Measurements from ENCODE around the gene MADCAM1.
"Not testable (repeated sequence)": the region's sequence is repeated elsewhere in the genome, so short reads cannot be mapped to it uniquely, and the experiment has no call there.

MADCAM1 gene

DNA sequence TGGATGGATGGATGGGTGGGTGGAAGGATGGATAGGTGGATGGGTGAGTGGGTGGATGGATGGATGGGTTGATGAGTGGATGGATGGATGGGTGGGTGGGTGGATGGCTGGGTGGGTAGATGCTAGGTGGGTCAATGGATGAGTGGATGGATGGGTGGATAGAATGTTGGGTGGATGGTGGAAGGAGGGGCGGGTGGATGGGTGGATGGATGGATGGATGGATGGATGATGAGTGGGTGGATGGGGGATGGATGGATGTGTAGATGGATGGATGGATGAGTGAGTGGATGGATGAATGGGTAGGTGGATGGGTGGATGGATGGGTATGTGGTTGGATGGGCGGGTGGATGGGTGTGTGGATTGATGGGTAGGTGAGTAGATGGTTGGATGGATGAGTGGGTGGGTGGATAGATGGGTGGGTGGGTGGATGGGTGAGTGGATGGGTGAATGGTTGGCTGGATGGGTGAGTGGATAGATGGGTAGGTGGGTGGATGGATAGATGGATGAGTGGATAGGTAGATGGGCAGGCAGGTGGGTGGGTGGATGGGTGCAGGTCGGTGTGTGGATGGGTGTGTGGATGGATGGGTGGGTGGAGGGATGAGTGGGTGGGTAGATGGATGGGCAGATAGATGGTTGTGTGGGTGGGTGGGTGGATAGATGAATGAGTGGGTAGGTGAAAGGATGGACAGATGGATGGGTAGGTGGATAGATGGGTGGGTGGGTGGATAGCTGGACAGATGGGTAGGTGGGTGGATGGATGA is 31.1 kb upstream of the MADCAM1 start:
- no peak for DNase-seq

DNA sequence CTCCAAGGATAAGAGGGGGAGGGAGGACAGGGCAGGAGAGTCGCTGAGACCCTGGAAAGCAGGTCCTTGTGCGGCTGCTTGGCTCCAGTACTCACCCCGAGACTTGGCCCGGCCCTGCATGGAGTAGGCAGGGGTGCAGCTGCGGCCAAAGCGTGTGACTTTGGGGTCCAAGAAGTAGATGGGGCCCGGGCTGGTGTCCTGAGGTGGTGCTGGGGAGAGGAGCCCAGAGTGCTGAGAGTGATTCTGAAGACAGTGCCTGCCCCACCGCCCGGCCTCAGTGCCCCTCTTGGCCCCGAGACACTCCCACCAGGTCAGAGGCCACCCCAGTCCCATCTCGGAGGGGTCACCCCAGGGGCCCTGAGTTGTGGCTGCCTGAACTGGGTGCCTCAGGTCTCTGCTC is 28.7 kb upstream of the MADCAM1 start:
- no peak for DNase-seq

- DNase-seq = no peak
These were observed 27.6 kb upstream of the MADCAM1 start for GRCh38 chr19:468587-469256.

DNA sequence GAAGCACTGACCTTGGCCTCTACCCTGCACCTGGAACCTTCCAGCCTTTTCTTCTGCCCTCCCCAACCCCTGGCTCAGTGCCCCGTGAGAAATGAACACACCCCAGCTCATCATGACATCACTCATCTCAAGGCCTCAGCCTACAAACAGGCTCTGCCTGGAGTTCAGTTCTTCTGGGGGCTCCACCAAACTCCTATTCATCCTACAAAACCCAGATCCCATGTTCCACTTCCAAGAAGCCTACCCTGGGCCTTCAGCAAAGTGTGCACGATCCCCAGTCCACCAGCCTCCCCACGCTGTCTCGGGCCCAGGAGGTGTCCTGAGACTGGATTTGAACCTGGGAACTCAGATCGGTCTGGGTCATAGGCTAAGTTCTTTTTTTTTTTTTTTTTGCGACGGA is 26.5 kb upstream of the MADCAM1 start:
- DNase-seq = no peak

- DNase-seq = no peak
These were observed 25.6 kb upstream of the MADCAM1 start for GRCh38 chr19:470701-471100.

DNA sequence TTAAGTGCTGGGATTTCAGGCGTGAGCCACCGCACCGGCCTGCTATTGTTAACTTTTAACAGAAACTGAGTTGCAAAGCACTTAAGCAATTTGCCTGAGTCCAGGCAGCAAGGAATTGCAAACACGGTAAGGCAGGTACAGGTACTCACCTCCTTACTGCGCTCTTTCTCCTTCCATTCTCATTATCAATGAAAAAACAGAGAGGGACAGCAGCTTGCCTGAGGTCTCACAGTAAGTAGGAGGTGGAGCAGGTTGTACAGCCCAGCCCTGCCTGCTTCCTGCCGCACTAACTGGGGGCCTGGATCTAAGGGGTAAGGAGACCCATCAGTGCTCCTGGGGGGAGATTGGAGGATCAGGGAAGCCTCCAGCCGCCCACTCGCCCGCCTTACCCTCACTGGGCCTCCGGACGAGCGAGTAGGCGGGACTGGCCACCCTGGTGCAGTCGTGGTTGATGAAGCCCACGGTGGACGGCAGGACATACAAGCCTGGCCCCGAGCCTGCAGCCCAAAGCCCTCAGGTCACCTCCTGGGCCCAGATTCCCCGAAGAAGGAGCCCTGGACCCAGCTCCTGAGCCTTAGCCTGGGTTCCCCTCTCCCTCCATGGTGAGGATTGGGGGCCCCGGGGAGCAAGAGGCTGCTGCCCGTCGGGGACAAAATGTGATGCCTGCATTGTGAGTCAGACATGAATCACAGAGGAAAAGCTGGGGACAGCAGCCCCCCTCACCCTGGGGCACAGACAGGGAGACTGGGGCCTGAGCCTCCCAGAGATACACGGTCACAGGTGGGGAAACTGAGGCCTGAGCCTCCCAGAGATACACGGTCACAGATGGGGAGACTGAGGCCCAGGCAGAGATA is 24.1 kb upstream of the MADCAM1 start:
- DNase-seq = no peak

DNA sequence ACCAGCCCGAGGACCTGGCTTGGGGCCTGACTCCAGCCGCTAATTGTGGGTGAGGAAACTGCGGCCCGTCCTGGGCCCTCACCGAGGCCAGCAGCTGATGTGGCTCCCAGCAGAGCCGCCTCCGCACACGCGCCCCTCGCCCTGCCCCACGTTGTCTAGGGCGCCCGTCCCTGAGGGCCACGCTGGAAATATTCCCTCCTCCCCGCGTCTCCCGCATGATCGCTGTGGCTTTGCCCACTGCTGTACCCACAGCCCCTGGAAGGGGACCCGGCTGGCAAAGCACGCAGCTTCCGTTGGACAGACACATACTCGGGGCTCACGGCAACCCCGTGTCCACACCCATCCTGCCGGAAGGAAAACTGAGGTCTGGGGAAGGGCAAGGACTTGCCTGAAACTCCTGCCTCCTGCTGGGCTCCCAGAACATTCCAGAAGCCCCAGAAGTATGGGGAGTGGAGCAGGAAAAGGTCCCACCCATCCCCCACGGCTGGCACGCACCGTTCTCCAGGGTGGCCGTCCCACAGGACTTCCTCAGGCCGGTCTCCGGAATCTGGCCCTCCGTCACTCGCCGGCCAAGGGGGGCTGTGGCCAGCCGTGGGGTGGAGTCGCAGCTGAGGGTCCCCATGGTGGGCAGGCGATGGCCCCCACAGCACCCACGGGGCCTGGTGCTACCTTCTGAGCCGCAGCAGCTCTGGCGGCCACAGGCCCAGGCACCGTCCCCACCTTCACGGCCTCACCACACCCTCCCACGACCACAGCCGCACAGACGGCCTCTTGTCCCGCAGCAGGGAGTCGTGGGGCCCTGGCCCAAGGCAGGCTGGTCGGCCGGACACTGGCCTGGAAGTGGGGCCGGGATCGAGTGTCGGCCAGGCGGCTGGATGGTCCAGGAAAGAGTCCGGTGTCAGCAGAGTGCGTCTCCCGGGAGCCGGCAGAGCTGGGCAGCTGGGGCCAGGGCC is 21.9 kb upstream of the MADCAM1 start:
- DNase-seq = no peak

- no peak for DNase-seq
These were observed 20.9 kb upstream of the MADCAM1 start for GRCh38 chr19:475360-475759.

GRCh38 chr19:478236-478903 is 17.9 kb upstream of the MADCAM1 start:
- DNase-seq = no peak

GRCh38 chr19:478976-479375 is 17.3 kb upstream of the MADCAM1 start:
- DNase-seq = no peak

- peak; percentile 69 for DNase-seq
These were observed 16.1 kb upstream of the MADCAM1 start for GRCh38 chr19:480016-480855.

GRCh38 chr19:481100-481499 is 15.2 kb upstream of the MADCAM1 start:
- not testable (repeated sequence) for DNase-seq

GRCh38 chr19:482186-483041 is 13.9 kb upstream of the MADCAM1 start:
- no peak for DNase-seq

DNA sequence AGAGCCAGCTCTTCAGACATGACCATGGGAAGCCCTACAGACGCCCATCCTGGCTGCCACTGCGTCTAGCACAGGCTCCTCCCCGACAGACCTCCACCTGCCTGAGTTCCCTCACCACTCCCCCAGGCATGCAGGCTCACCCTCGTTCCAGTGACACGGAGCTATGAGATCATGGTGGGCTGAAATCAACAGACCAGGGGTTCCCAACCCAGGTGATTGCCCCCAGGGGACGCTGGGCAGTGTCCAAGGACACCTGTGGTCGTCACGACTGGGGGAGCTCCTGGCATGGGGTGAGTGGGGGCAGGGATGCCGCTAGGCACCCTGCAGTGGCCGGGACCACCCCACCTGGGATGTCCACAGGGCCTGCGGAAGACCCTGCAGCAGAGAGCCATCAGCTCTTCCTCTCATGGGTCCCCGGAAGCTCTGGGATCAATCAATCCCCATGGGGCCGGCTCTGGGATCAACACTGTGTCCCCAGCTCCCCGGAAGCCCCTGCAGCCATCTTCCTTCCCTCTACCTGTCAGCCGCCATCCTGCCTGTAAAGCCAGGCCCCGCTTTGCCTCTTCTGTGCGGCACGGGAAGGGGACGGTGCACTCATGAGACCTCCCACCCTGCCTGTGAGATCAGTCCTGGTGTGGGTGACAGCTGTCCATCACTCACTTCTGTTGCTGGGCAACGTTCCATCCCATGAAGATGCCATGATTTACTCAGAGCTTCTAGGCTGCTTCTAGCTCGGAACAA is 12.8 kb upstream of the MADCAM1 start:
- no peak for DNase-seq

GRCh38 chr19:484494-484893 is 11.8 kb upstream of the MADCAM1 start:
- DNase-seq = no peak

DNA sequence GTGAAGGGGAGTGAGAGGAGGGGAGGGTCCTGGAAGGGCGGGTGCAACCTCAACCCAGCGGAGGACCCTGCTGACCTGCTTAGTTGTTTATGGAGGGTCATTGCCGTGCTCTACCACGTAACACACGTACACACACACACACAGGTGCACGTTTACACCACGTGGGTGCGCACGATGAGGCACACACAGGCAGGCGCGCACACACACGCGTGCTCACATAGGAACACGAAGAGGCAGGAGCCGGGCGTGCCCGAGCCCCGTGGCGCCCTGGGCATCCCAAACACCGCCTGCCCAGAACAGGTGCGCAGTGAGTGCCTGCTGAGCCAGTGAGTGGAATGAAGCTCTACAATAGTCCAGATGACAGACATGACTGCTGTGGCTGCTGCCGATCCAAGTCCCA is 11.2 kb upstream of the MADCAM1 start:
- no peak for DNase-seq

DNA sequence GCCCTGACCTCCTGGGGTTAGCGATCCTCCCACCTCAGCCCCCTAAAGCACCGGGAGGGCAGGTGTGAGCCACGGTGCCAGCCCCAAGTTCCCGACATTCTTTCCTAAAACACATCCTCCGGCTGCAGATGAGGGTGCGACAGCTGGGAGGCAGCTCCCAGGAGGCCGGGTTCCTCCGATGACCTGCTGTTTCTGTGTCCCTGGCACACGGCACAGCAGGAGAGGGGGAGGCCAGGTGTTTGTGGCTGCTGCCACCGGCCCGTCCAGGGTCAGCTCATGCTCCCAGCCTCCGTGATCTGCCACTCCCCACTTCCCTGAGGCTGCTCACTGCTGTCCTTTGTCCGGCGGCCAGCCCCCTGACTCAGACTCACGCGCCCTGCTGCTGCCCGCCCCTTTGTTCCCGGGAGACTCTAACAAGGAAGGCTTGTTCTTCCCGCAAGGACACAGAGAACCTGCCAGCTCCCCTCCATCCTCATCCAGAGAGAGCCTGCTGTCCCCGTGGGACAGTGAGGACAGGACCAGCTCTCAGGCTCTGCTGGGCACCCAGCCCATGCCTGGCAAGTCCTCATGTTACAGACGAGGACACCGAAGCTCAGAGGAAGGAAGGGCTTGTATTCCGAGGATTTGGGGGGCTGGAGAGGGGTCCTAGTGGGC is 10.6 kb upstream of the MADCAM1 start:
- no peak for DNase-seq

Data from activated CD4-positive, alpha-beta T cell treated with anti-CD3 and anti-CD28 coated beads for 48 hours (primary cell).